ENCODE data around the gene KLHL40. TPM values are rescaled to one million over a fixed set of nuclear protein-coding genes. Genes with fewer than 3 reads are reported as not detected.

Gene KLHL40
- total RNA-seq, 1 donor from 2014 or later, result not detected

GRCh38 chr3:42640771-42641370 is 44.5 kb upstream of the KLHL40 start:
- Mint-ChIP-seq H3K4me3 (ENCODE audit: unreplicated experiment) (no peak overlapping the region), H3K4me1 (ENCODE audit: unreplicated experiment) (no peaks in the 10 kb centered on the region), H3K36me3 (ENCODE audit: unreplicated experiment) (peaks cover 36% of the 10 kb centered on the region), H3K27ac (ENCODE audit: unreplicated experiment) (no peak overlapping the region), H3K27me3 (ENCODE audit: unreplicated experiment) (no peaks in the 10 kb centered on the region), H3K9me3 (ENCODE audit: unreplicated experiment) (no peaks in the 10 kb centered on the region)
- no peak for DNase-seq (ENCODE audit: extremely low spot score, unreplicated experiment)
- no peak for TF ChIP-seq CTCF (IDR thresholded peaks at IDR 0.05)

GRCh38 chr3:42647821-42648459 is 37.4 kb upstream of the KLHL40 start:
- Mint-ChIP-seq H3K27me3 (ENCODE audit: unreplicated experiment) (no peaks in the 10 kb centered on the region), H3K36me3 (ENCODE audit: unreplicated experiment) (peaks cover 30% of the 10 kb centered on the region), H3K4me1 (ENCODE audit: unreplicated experiment) (peaks cover 32% of the 10 kb centered on the region), H3K9me3 (ENCODE audit: unreplicated experiment) (no peaks in the 10 kb centered on the region), H3K27ac (ENCODE audit: unreplicated experiment) (no peak overlapping the region), H3K4me3 (ENCODE audit: unreplicated experiment) (no peak overlapping the region)
- no peak for DNase-seq (ENCODE audit: extremely low spot score, unreplicated experiment)
- no peak for TF ChIP-seq CTCF (IDR thresholded peaks at IDR 0.05)

GRCh38 chr3:42649006-42649405 is 36.3 kb upstream of the KLHL40 start:
- no peak for TF ChIP-seq CTCF (IDR thresholded peaks at IDR 0.05)
- Mint-ChIP-seq H3K36me3 (ENCODE audit: unreplicated experiment) (peaks cover 23% of the 10 kb centered on the region), H3K27me3 (ENCODE audit: unreplicated experiment) (no peaks in the 10 kb centered on the region), H3K27ac (ENCODE audit: unreplicated experiment) (peak overlapping the region; percentile 29), H3K4me1 (ENCODE audit: unreplicated experiment) (peaks cover 40% of the 10 kb centered on the region), H3K4me3 (ENCODE audit: unreplicated experiment) (no peak overlapping the region), H3K9me3 (ENCODE audit: unreplicated experiment) (no peaks in the 10 kb centered on the region)
- DNase-seq (ENCODE audit: extremely low spot score, unreplicated experiment), result no peak

GRCh38 chr3:42649783-42650182 is 35.6 kb upstream of the KLHL40 start:
- peaks cover 18% of the 10 kb centered on the region for H3K36me3 Mint-ChIP-seq (ENCODE audit: unreplicated experiment)
- H3K27ac Mint-ChIP-seq (ENCODE audit: unreplicated experiment), result no peak overlapping the region
- peaks cover 40% of the 10 kb centered on the region for H3K4me1 Mint-ChIP-seq (ENCODE audit: unreplicated experiment)

More at GRCh38 chr3:42649783-42650182, 35.6 kb upstream of the KLHL40 start:
- no peaks in the 10 kb centered on the region for H3K9me3 Mint-ChIP-seq (ENCODE audit: unreplicated experiment)
- no peak for TF ChIP-seq CTCF (IDR thresholded peaks at IDR 0.05)
- no peaks in the 10 kb centered on the region for H3K27me3 Mint-ChIP-seq (ENCODE audit: unreplicated experiment)
- no peak overlapping the region for H3K4me3 Mint-ChIP-seq (ENCODE audit: unreplicated experiment)
- DNase-seq (ENCODE audit: extremely low spot score, unreplicated experiment), result no peak
